ENCODE data around the gene ZNF185. TPM values are rescaled to one million over a fixed set of nuclear protein-coding genes. Genes with fewer than 3 reads are reported as not detected.

The ZNF185 gene
- total RNA-seq (2022; extraction: Qiagen RNA extraction) = 6.1 to 7.6 TPM (median 6.9 TPM) in 5 replicates

GRCh38 chrX:152897222-152898131, at the start of gene ZNF185:
ZNF185 (plus strand) TSS chrX:152898067; CDS start chrX:152914490, 16,423 bp downstream.

Other genes with a start within 250 kb of the ZNF185 start
- gene MAGEA3, start 199.3 kb upstream of the ZNF185 start, total RNA-seq (2022; extraction: Qiagen RNA extraction) = 2.5 to 4.4 TPM (median 3.3 TPM) in 5 replicates
- gene CSAG2, start 188.8 kb upstream of the ZNF185 start, total RNA-seq (2022; extraction: Qiagen RNA extraction) = not detected in 5 replicates
- not detected in 5 replicates for gene MAGEA2B, start 183.4 kb upstream of the ZNF185 start, total RNA-seq (2022; extraction: Qiagen RNA extraction)
- gene CSAG1, start 164.3 kb upstream of the ZNF185 start, total RNA-seq (2022; extraction: Qiagen RNA extraction) = 0.32 to 0.54 TPM (median 0.46 TPM) in 5 replicates
- 0.08 to 0.18 TPM (median 0.17 TPM) in 5 replicates for gene MAGEA12, start 164.3 kb upstream of the ZNF185 start, total RNA-seq (2022; extraction: Qiagen RNA extraction)
- gene MAGEA2, start 144.2 kb upstream of the ZNF185 start, total RNA-seq (2022; extraction: Qiagen RNA extraction) = 0.08 to 0.13 TPM (median 0.11 TPM) in 4 of 5 replicates, not detected in the other
- gene CSAG3, start 138.8 kb upstream of the ZNF185 start, total RNA-seq (2022; extraction: Qiagen RNA extraction) = not detected in 5 replicates
- 10.5 to 13.7 TPM (median 12.9 TPM) in 5 replicates for gene MAGEA6, start 128.4 kb upstream of the ZNF185 start, total RNA-seq (2022; extraction: Qiagen RNA extraction)
- 71.8 to 88.7 TPM (median 72.6 TPM) in 5 replicates for gene CETN2, start 67.3 kb upstream of the ZNF185 start, total RNA-seq (2022; extraction: Qiagen RNA extraction)
- 39.7 to 42.5 TPM (median 40.6 TPM) in 5 replicates for gene NSDHL, start 67.0 kb upstream of the ZNF185 start, total RNA-seq (2022; extraction: Qiagen RNA extraction)
- gene PNMA5, start 96.0 kb downstream of the ZNF185 start, total RNA-seq (2022; extraction: Qiagen RNA extraction) = not detected in 5 replicates
- gene PNMA3, start 158.4 kb downstream of the ZNF185 start, total RNA-seq (2022; extraction: Qiagen RNA extraction) = 0.15 to 0.23 TPM (median 0.19 TPM) in 5 replicates
- gene PNMA6A, start 174.4 kb downstream of the ZNF185 start, total RNA-seq (2022; extraction: Qiagen RNA extraction) = 3.6 to 5.8 TPM (median 5.1 TPM) in 5 replicates